ENCODE data around the gene COL18A1.

DNA sequence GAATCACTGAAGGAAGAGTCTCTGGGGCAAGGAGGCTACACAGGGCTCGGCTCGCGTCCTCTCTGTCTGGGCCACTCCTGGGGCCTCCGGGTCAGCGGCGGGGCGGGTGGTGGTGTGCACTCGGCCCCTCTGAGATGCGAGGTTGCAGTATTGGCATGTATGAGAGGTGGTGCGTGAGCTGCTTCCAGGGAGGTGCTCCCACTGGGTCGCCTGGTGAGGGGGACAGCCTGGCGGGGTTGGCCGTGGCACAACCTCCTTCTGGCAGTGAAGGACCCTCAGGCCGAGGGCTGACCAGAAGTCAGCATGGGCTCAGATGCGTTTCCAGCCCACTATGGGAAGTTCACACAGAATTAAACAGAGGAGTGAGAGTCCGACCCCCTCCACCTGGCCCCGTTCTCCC lies 38.5 kb upstream of the COL18A1 start:
- no peak for TF ChIP-seq POLR2AphosphoS5 (IDR thresholded peaks at IDR 0.05; ENCODE audit: low read depth, low read length)
- TF ChIP-seq, protein P1, sequence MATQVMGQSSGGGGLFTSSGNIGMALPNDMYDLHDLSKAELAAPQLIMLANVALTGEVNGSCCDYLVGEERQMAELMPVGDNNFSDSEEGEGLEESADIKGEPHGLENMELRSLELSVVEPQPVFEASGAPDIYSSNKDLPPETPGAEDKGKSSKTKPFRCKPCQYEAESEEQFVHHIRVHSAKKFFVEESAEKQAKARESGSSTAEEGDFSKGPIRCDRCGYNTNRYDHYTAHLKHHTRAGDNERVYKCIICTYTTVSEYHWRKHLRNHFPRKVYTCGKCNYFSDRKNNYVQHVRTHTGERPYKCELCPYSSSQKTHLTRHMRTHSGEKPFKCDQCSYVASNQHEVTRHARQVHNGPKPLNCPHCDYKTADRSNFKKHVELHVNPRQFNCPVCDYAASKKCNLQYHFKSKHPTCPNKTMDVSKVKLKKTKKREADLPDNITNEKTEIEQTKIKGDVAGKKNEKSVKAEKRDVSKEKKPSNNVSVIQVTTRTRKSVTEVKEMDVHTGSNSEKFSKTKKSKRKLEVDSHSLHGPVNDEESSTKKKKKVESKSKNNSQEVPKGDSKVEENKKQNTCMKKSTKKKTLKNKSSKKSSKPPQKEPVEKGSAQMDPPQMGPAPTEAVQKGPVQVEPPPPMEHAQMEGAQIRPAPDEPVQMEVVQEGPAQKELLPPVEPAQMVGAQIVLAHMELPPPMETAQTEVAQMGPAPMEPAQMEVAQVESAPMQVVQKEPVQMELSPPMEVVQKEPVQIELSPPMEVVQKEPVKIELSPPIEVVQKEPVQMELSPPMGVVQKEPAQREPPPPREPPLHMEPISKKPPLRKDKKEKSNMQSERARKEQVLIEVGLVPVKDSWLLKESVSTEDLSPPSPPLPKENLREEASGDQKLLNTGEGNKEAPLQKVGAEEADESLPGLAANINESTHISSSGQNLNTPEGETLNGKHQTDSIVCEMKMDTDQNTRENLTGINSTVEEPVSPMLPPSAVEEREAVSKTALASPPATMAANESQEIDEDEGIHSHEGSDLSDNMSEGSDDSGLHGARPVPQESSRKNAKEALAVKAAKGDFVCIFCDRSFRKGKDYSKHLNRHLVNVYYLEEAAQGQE (IDR thresholded peaks at IDR 0.05; ENCODE audit: insufficient read depth in 1 of 2, low read depth in 2 of 2, low read length in 1 of 2) = no peak
- no peak for TF ChIP-seq CTCF (IDR thresholded peaks at IDR 0.05)
- no peak for TF ChIP-seq TCF7L2 (IDR thresholded peaks at IDR 0.05; ENCODE audit: low read depth, low read length)
- TF ChIP-seq SIN3A (IDR thresholded peaks at IDR 0.05; ENCODE audit: borderline replicate concordance, insufficient read depth, low read depth, low read length) = no peak

Data from Panc1 (cell line).